Mucosa of descending colon (tissue), 3 donors: Measurements from ENCODE around the gene TMEM128. TPM values are rescaled to one million over a fixed set of nuclear protein-coding genes. Genes with fewer than 3 reads are reported as not detected.
"Not testable (repeated sequence)": the region's sequence is repeated elsewhere in the genome, so short reads cannot be mapped to it uniquely, and the experiment has no call there.

Experiments
- ATAC-seq: fragments of 200-7000 bp; cut with Tn5 transposase; one replicate; pipeline ENCODE4 v1.9.1; 2020; ENCODE audit warnings: mild to moderate bottlenecking, moderate library complexity
- DNase-seq, 3 donors: peaks; one replicate each; pipeline ENCODE4 v3.0.0-alpha.2; 2020
- H3K36me3 ChIP-seq: fragments of 200-600 bp; one replicate; pipeline ENCODE4 v1.8.0; 2021; ENCODE audit warnings: low read depth, mild to moderate bottlenecking
- H3K4me1 ChIP-seq: fragments of 200-600 bp; one replicate; pipeline ENCODE4 v1.8.0; 2021; ENCODE audit warnings: low read depth, mild to moderate bottlenecking
- H3K4me3 ChIP-seq: fragments of 200-600 bp; one replicate; pipeline ENCODE4 v1.8.0; 2021; ENCODE audit warnings: mild to moderate bottlenecking
- H3K9me3 ChIP-seq: fragments of 200-600 bp; one replicate; pipeline ENCODE4 v1.8.0; 2021; ENCODE audit warnings: mild to moderate bottlenecking
- CTCF ChIP-seq: fragments of 200-600 bp; IDR thresholded peaks from one replicate; pipeline ENCODE4 v1.8.0; 2022; ENCODE audit warnings: antibody characterized with exemption, mild to moderate bottlenecking
- intact Hi-C, 2 donors: fragments of 100-400 bp; cut with DNase I in 1 of 2; cut with micrococcal nuclease in 1 of 2; formaldehyde crosslinking; loops; one replicate each; pipeline versions ENCODE4 v1.11.0 to v1.11.1; 2022; cut with DNase I, micrococcal nuclease
- total RNA-seq, 3 donors: library from RNA; stranded (reverse); fragmentation: NEBNext Ultra II Directional in 2 of 3; extraction: Animal tissue kit (Norgen Biotek cat#: 25700) in 2 of 3; gene quantifications; one replicate each; pipeline versions ENCODE4 v1.2.1 to v1.2.4, GENCODE V29; 2021 to 2023
- donor health status: DM: no; HTN: no; CAD: no; lungs with moderate emphysema.
- donor health status: DM: no; HTN: no; CAD: no.
- donor health status: DM: no; HTN: yes; CAD: no.

TMEM128 gene
- total RNA-seq, 3 donors from 2014 or later, result 14.9 to 20.7 (median 19.6) TPM

GRCh38 chr4:4254666-4255065 is 6.6 kb upstream of the TMEM128 start:
- Histone ChIP-seq H3K4me1 (peaks cover 2% of the 10 kb centered on the region), H3K36me3 (no peaks in the 10 kb centered on the region), H3K4me3 (no peak overlapping the region), H3K9me3 (no peaks in the 10 kb centered on the region)
- no peak for ATAC-seq
- TF ChIP-seq CTCF, result no peak
- intact Hi-C loops, result loop anchor here (5.0 to 10.0 kb wide), 2 partner anchors 80 to 83 kb away; no protein-coding TSS in a partner anchor
- DNase-seq, result no peak

- TF ChIP-seq CTCF, result no peak
- no peaks in the 10 kb centered on the region for H3K36me3 ChIP-seq
- no peak for ATAC-seq
- no peaks in the 10 kb centered on the region for H3K9me3 ChIP-seq
- peaks cover 2% of the 10 kb centered on the region for H3K4me1 ChIP-seq
- DNase-seq, result no peak
- intact Hi-C loops, result loop anchor here (5.0 to 10.0 kb wide), 2 partner anchors 81 to 83 kb away; no protein-coding TSS in a partner anchor
- H3K4me3 ChIP-seq, result no peak overlapping the region
Measured at GRCh38 chr4:4254199-4254598, 6.2 kb upstream of the TMEM128 start.

GRCh38 chr4:4249866-4250265 is 1.8 kb upstream of the TMEM128 start:
- no peak for TF ChIP-seq CTCF
- DNase-seq (no peak), ATAC-seq (no peak)
- intact Hi-C loops, result loop anchor here (5.0 to 10.0 kb wide), 2 partner anchors 85 to 87 kb away; no protein-coding TSS in a partner anchor
- Histone ChIP-seq H3K4me1 (peaks cover 18% of the 10 kb centered on the region), H3K4me3 (no peak overlapping the region), H3K9me3 (no peaks in the 10 kb centered on the region), H3K36me3 (no peaks in the 10 kb centered on the region)

GRCh38 chr4:4249342-4249741 is 1.3 kb upstream of the TMEM128 start:
- H3K4me3 ChIP-seq, H3K36me3 ChIP-seq, H3K9me3 ChIP-seq, intact Hi-C loops, DNase-seq, ATAC-seq: not testable (repeated sequence)
- H3K4me1 ChIP-seq, result peaks cover 18% of the 10 kb centered on the region

GRCh38 chr4:4248885-4249203 is 821 bp upstream of the TMEM128 start:
- TF ChIP-seq CTCF, result no peak
- H3K4me3 ChIP-seq, result no peak overlapping the region
- DNase-seq (no peak), ATAC-seq (no peak)
- H3K9me3 ChIP-seq, result no peaks in the 10 kb centered on the region
- no peaks in the 10 kb centered on the region for H3K36me3 ChIP-seq
- intact Hi-C loops, result no loop called here
- H3K4me1 ChIP-seq, result peaks cover 18% of the 10 kb centered on the region

GRCh38 chr4:4247696-4248028 is 361 bp downstream of the TMEM128 start:
- intact Hi-C loops, result no loop called here
- ATAC-seq (peak; percentile 32), DNase-seq (no peak)
- peak overlapping the region; percentile 57 for H3K4me3 ChIP-seq
- no peaks in the 10 kb centered on the region for H3K9me3 ChIP-seq
- peaks cover 18% of the 10 kb centered on the region for H3K4me1 ChIP-seq
- TF ChIP-seq CTCF, result no peak
- H3K36me3 ChIP-seq, result no peaks in the 10 kb centered on the region
